ENCODE measurements around the gene ARHGEF18. TPM values are rescaled to one million over a fixed set of nuclear protein-coding genes. Genes with fewer than 3 reads are reported as not detected.

ARHGEF18 gene
- total RNA-seq, 1 donor from 2014 or later: 8.3 TPM

DNA sequence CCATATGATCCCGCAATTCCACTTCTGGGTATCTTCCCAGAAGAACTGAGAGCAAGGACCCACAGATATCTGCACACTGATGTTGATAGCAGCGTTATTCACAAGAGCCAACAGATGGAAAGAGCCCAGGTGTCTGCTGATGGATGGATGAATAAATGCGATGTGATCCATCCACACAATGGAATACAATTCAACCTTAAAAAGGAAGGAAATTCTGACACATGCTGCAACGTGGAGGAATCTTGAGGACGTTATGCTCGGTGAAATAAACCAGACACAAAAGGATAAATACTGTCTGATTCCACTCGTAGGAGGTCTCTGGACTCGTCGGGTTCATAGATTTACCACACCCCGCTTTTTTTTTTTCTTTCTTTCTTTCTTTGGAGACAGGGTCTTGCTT, 21.8 kb downstream of the ARHGEF18 start:
- DNase-seq: no peak
- Histone ChIP-seq H3K27me3 (ENCODE audit: low read depth) (peaks cover 12% of the 10 kb centered on the region), H3K36me3 (no peaks in the 10 kb centered on the region), H3K27ac (replicated peaks) (no peak overlapping the region), H3K9me3 (replicated peaks) (no peaks in the 10 kb centered on the region), H3K4me1 (no peaks in the 10 kb centered on the region), H3K4me3 (no peak overlapping the region)
- TF ChIP-seq, protein P1, sequence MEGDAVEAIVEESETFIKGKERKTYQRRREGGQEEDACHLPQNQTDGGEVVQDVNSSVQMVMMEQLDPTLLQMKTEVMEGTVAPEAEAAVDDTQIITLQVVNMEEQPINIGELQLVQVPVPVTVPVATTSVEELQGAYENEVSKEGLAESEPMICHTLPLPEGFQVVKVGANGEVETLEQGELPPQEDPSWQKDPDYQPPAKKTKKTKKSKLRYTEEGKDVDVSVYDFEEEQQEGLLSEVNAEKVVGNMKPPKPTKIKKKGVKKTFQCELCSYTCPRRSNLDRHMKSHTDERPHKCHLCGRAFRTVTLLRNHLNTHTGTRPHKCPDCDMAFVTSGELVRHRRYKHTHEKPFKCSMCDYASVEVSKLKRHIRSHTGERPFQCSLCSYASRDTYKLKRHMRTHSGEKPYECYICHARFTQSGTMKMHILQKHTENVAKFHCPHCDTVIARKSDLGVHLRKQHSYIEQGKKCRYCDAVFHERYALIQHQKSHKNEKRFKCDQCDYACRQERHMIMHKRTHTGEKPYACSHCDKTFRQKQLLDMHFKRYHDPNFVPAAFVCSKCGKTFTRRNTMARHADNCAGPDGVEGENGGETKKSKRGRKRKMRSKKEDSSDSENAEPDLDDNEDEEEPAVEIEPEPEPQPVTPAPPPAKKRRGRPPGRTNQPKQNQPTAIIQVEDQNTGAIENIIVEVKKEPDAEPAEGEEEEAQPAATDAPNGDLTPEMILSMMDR (IDR thresholded peaks at IDR 0.05; ENCODE audit: borderline replicate concordance): no peak
- intact Hi-C loops (cut with micrococcal nuclease): no loop called here

DNA sequence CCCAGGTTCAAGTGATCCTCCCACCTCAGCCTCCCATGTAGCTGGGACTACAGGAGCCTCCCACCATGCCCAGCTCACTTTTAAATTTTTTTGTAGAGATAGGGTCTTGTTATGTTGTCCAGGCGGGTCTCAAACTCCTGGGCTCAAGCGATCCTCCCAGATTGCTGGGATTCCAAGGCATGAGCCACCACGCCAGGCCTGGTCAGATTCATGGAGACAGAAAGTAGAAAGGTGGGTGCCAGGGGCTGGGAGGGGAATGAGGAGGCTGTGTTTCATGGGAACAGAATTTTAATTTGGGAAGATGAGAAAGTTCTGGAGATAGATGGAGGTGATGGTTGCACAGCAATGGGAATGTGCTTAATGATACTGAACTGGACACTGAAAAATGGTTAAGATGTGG, 22.3 kb downstream of the ARHGEF18 start:
- DNase-seq: no peak
- no peaks in the 10 kb centered on the region for H3K36me3 ChIP-seq
- H3K9me3 ChIP-seq (replicated peaks): no peaks in the 10 kb centered on the region
- no peak overlapping the region for H3K4me3 ChIP-seq
- TF ChIP-seq, protein P1 (IDR thresholded peaks at IDR 0.05; ENCODE audit: borderline replicate concordance): no peak
- no peak overlapping the region for H3K27ac ChIP-seq (replicated peaks)
- H3K4me1 ChIP-seq: no peaks in the 10 kb centered on the region
- intact Hi-C loops (cut with micrococcal nuclease): no loop called here
- H3K27me3 ChIP-seq (ENCODE audit: low read depth): peaks cover 12% of the 10 kb centered on the region

DNA sequence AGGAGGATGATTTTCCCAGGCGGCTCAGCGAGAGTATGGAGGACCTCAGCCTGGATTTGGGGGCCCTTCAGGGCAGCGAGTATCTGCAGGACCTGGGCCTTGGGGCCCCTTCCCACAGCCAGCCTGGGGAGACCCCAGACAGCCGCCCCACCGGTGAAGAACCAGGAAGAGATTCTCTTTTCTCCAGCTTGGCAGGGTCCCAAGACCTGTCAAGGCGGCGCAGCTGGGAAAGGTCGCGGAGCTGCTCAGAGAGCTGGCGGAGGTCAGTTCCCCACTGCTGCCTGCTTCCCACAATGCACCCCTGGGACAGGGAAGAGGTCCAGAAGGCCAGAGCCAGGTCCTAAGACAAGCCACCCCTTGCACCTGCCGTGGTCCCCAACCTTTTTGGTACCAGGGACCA, 24.1 kb downstream of the ARHGEF18 start:
- Histone ChIP-seq H3K9me3 (replicated peaks) (no peaks in the 10 kb centered on the region), H3K27me3 (ENCODE audit: low read depth) (peaks cover 12% of the 10 kb centered on the region), H3K36me3 (no peaks in the 10 kb centered on the region), H3K4me3 (no peak overlapping the region), H3K27ac (replicated peaks) (no peak overlapping the region), H3K4me1 (no peaks in the 10 kb centered on the region)
- DNase-seq: no peak
- TF ChIP-seq, protein P1 (IDR thresholded peaks at IDR 0.05; ENCODE audit: borderline replicate concordance): no peak
- intact Hi-C loops (cut with micrococcal nuclease): no loop called here

DNA sequence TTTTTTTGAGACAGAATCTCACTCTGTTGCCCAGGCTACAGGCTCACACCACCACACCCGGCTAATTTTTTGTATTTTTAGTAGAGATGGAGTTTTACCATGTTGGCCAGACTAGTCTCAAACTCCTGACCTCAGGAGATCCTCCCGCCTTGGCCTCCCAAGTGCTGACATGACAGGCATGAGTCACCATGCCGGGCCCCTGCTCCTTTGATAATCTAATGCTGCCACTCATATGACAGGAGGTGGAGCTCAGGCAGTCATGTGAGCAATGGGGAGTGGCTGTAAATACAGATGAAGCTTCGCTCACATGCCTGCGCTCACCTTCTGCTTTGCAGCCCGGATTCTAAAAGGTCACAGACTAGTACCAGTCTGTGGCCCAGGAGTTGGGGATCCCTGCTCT, 25.1 kb downstream of the ARHGEF18 start:
- Histone ChIP-seq H3K36me3 (no peaks in the 10 kb centered on the region), H3K4me1 (no peaks in the 10 kb centered on the region), H3K4me3 (no peak overlapping the region), H3K27me3 (ENCODE audit: low read depth) (peaks cover 6% of the 10 kb centered on the region), H3K9me3 (replicated peaks) (no peaks in the 10 kb centered on the region), H3K27ac (replicated peaks) (no peak overlapping the region)
- intact Hi-C loops (cut with micrococcal nuclease): no loop called here
- DNase-seq: no peak
- TF ChIP-seq, protein P1 (IDR thresholded peaks at IDR 0.05; ENCODE audit: borderline replicate concordance): no peak

DNA sequence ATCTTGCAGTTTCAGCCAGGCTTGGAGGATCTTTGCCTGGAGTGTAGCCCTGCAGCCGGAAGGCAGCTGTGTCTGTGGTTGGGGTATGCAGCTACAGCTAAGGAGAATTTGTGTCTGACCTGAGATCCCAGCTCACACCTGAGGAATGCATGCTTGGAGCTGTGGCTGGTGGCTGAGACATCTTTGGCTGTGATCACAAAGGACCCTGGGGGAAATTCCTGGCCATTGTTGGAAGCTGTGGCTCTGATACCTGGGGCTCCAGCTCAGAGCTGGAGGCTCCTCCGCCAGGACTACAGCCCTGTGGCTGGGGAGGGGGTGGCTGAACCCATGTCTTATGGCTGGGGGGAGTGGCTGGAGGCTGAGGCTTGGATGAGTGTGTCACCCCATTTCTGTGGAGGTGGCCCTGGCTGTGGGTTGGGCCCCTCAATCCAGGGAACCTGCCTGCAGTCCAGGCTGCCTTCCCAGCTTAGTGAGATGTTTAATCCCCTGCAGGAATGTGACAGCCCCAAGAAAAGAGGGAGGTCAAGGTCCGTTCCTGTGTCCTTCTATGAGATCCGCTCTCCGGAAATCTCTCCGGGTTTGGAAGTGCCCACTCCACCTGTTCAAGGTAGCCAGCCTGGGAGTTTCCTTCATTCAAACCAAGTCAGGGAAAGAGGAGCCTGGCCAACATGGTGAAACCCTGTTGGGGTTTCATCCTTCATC, 27.6 kb downstream of the ARHGEF18 start:
- Histone ChIP-seq H3K4me3 (no peak overlapping the region), H3K9me3 (replicated peaks) (no peaks in the 10 kb centered on the region), H3K36me3 (no peaks in the 10 kb centered on the region), H3K4me1 (no peaks in the 10 kb centered on the region), H3K27me3 (ENCODE audit: low read depth) (no peaks in the 10 kb centered on the region), H3K27ac (replicated peaks) (no peak overlapping the region)
- DNase-seq: no peak
- TF ChIP-seq, protein P1 (IDR thresholded peaks at IDR 0.05; ENCODE audit: borderline replicate concordance): no peak
- intact Hi-C loops (cut with micrococcal nuclease): no loop called here
